Subcutaneous adipose tissue (tissue), 4 donors: ENCODE data around the gene SULT1A2. TPM values are rescaled to one million over a fixed set of nuclear protein-coding genes. Genes with fewer than 3 reads are reported as not detected.

Experiments
- total RNA-seq, 4 donors: library from RNA; depleted of rRNA; stranded (reverse); fragments of >200 nt; gene quantifications; one replicate each; pipeline ENCODE4 v1.1.0, GENCODE V29; 2016

The SULT1A2 gene
- total RNA-seq, 4 donors from 2014 or later: 0.88 to 1.4 (median 1.1) TPM; not detected in 1

Other genes starting within 250 kb of the SULT1A2 start
- 10 to 100 TPM in 2 of 4 donors, not detected in 2; 13.0 to 13.6 TPM for gene NPIPB6, start 233.5 kb downstream of the SULT1A2 start, total RNA-seq
- 100 to 1,000 TPM; 153 to 251 (median 179) TPM for gene EIF3CL, start 193.2 kb downstream of the SULT1A2 start, total RNA-seq
- gene NPIPB7, start 124.7 kb downstream of the SULT1A2 start, total RNA-seq: not detected
- gene CLN3, start 105.0 kb downstream of the SULT1A2 start, total RNA-seq: 10 to 100 TPM; 10.6 to 34.5 (median 22.7) TPM
- 1 to 10 TPM; 1.6 to 8.7 (median 2.8) TPM for gene APOBR, start 102.4 kb downstream of the SULT1A2 start, total RNA-seq
- gene IL27, start 90.2 kb downstream of the SULT1A2 start, total RNA-seq: not detected
- 10 to 100 TPM; 27.9 to 66.6 (median 61.5) TPM for gene NUPR1, start 58.1 kb downstream of the SULT1A2 start, total RNA-seq
- 10 to 100 TPM; 15.6 to 30.8 (median 20.6) TPM for gene SGF29, start 43.1 kb downstream of the SULT1A2 start, total RNA-seq
- gene SULT1A1, start 13.0 kb upstream of the SULT1A2 start, total RNA-seq: 10 to 100 TPM; 15.8 to 51.3 (median 35.4) TPM
- gene NPIPB8, start 41.0 kb upstream of the SULT1A2 start, total RNA-seq: not detected
- 100 to 1,000 TPM; 129 to 313 (median 232) TPM for gene EIF3C, start 114.4 kb upstream of the SULT1A2 start, total RNA-seq
- 10 to 100 TPM in 2 of 4 donors, 1 to 10 TPM in 2; 1.9 to 14.8 (median 12.4) TPM for gene NPIPB9, start 154.7 kb upstream of the SULT1A2 start, total RNA-seq
- gene ATXN2L, start 225.9 kb upstream of the SULT1A2 start, total RNA-seq: 10 to 100 TPM; 50.5 to 77.4 (median 54.1) TPM
- 100 to 1,000 TPM in 1 of 4 donors, 10 to 100 TPM in 3; 51.5 to 120 (median 79.9) TPM for gene TUFM, start 249.3 kb upstream of the SULT1A2 start, total RNA-seq